Activated naive CD4-positive, alpha-beta T cell treated with anti-CD3 and anti-CD28 coated beads, Interleukin-2, amount 50 U/mL, for 24 hours (primary cell): ENCODE results near the gene DNAJB4.

Experiments used
- H3K27ac Mint-ChIP-seq: one replicate; pipeline ENCODE4 v1.8.0; 2021; ENCODE audit warnings: mild to moderate bottlenecking, mixed read lengths
- H3K27me3 Mint-ChIP-seq: one replicate; pipeline ENCODE4 v1.8.0; 2021; ENCODE audit warnings: mixed read lengths
- H3K36me3 Mint-ChIP-seq: one replicate; pipeline ENCODE4 v1.8.0; 2021; ENCODE audit warnings: mixed read lengths
- H3K4me1 Mint-ChIP-seq: one replicate; pipeline ENCODE4 v1.8.0; 2021; ENCODE audit warnings: mixed read lengths
- H3K4me3 Mint-ChIP-seq: one replicate; pipeline ENCODE4 v1.8.0; 2021; ENCODE audit warnings: mild to moderate bottlenecking, mixed read lengths
- H3K9me3 Mint-ChIP-seq: one replicate; pipeline ENCODE4 v1.8.0; 2021; ENCODE audit warnings: mixed read lengths

The DNAJB4 gene

GRCh38 chr1:78044796-78045562 is 40.2 kb downstream of the DNAJB4 start:
- peaks cover 2% of the 10 kb centered on the region for H3K36me3 Mint-ChIP-seq
- peak overlapping the region; percentile 63 for H3K4me3 Mint-ChIP-seq
- H3K9me3 Mint-ChIP-seq, result peaks cover 5% of the 10 kb centered on the region
- H3K4me1 Mint-ChIP-seq, result peaks cover 34% of the 10 kb centered on the region
- H3K27ac Mint-ChIP-seq, result no peak overlapping the region
- peaks cover 34% of the 10 kb centered on the region for H3K27me3 Mint-ChIP-seq

DNA sequence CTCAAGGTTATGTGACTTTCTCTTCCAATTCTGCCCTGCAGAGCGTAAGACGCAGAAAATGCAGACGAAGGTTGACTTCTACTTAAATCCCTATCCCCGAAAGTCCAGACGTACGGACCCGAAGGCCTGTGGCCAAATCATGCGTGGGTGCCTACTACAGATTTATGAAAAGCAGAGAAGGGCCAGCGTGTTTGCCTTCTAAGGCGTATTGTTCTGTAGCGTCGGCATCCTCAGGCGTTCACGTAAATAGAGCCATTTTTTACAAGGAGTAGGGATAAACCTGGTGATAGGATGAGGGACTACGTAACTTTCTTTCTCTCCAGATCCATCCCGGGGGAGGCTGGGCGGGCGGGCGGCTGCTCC is 40.8 kb downstream of the DNAJB4 start:
- Mint-ChIP-seq H3K4me1 (peaks cover 29% of the 10 kb centered on the region), H3K36me3 (no peaks in the 10 kb centered on the region), H3K27me3 (peaks cover 35% of the 10 kb centered on the region), H3K4me3 (peak overlapping the region; percentile 63), H3K9me3 (peaks cover 1% of the 10 kb centered on the region), H3K27ac (no peak overlapping the region)

GRCh38 chr1:78045926-78046778 is 41.4 kb downstream of the DNAJB4 start, which contains the start of gene GIPC2:
GIPC2 (plus strand) TSS chr1:78045966; CDS start chr1:78046095, 129 bp downstream.
- Mint-ChIP-seq H3K27me3 (peaks cover 35% of the 10 kb centered on the region), H3K36me3 (no peaks in the 10 kb centered on the region), H3K27ac (no peak within 1 kb of the TSS), H3K4me3 (peak within 1 kb of the TSS; percentile 74), H3K4me1 (peaks cover 23% of the 10 kb centered on the region), H3K9me3 (no peaks in the 10 kb centered on the region)

- Mint-ChIP-seq H3K9me3 (no peaks in the 10 kb centered on the region), H3K36me3 (no peaks in the 10 kb centered on the region), H3K4me3 (peak overlapping the region; percentile 74), H3K27ac (no peak overlapping the region), H3K4me1 (peaks cover 19% of the 10 kb centered on the region), H3K27me3 (peaks cover 35% of the 10 kb centered on the region)
Observed at GRCh38 chr1:78047106-78047505, 42.4 kb downstream of the DNAJB4 start.

DNA sequence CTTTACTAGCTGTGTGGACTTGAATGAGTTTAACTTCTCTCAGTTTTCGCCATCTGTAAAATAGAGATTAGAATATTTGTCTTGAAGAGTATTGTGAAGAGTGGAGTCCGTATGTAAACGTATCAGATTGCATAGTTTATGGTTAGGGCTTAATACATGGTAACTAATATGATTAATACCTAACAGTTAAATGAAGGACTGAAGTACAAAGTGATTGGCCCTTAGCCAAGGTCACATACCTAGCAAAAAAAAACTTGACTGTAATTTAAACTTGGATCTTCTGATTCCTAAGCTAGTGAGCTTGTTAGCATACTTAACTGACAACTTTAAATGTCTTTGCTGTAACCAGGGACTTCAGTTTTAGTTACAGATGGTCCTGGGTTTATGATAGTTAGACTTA is 42.9 kb downstream of the DNAJB4 start:
- Mint-ChIP-seq H3K27ac (no peak overlapping the region), H3K4me3 (no peak overlapping the region), H3K36me3 (no peaks in the 10 kb centered on the region), H3K4me1 (peaks cover 19% of the 10 kb centered on the region), H3K9me3 (no peaks in the 10 kb centered on the region), H3K27me3 (peaks cover 35% of the 10 kb centered on the region)

GRCh38 chr1:78048446-78048845 is 43.7 kb downstream of the DNAJB4 start:
- Mint-ChIP-seq H3K4me3 (no peak overlapping the region), H3K4me1 (peaks cover 19% of the 10 kb centered on the region), H3K36me3 (no peaks in the 10 kb centered on the region), H3K27me3 (peaks cover 35% of the 10 kb centered on the region), H3K9me3 (no peaks in the 10 kb centered on the region), H3K27ac (no peak overlapping the region)

DNA sequence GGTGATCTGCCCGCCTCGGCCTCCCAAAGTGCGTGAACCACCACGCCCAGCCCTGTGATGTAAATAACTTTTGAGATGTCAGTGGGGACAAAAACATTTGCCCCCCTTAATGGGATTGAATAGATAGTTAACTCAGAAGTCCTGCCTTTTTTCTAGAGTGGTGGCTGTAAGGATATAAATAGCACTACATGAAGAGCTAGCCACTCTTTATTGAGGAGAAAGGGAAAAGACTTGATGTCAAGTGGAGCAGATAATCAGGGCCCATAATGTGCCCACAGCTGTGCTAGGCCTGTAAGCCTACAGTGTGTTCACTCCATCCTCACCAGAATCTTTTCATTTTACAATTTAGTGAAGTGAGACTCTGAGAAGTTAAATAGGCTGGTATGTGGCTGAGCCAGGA is 44.7 kb downstream of the DNAJB4 start:
- Mint-ChIP-seq H3K27me3 (peaks cover 35% of the 10 kb centered on the region), H3K9me3 (no peaks in the 10 kb centered on the region), H3K4me1 (peaks cover 19% of the 10 kb centered on the region), H3K27ac (no peak overlapping the region), H3K4me3 (no peak overlapping the region), H3K36me3 (no peaks in the 10 kb centered on the region)

- H3K27ac Mint-ChIP-seq, result no peak overlapping the region
- peaks cover 11% of the 10 kb centered on the region for H3K4me1 Mint-ChIP-seq
- no peak overlapping the region for H3K4me3 Mint-ChIP-seq
- H3K27me3 Mint-ChIP-seq, result peaks cover 25% of the 10 kb centered on the region
- H3K9me3 Mint-ChIP-seq, result no peaks in the 10 kb centered on the region
- H3K36me3 Mint-ChIP-seq, result no peaks in the 10 kb centered on the region
Observed at GRCh38 chr1:78051005-78051404, 46.3 kb downstream of the DNAJB4 start.

- Mint-ChIP-seq H3K4me1 (peaks cover 4% of the 10 kb centered on the region), H3K27ac (no peak overlapping the region), H3K36me3 (no peaks in the 10 kb centered on the region), H3K9me3 (no peaks in the 10 kb centered on the region), H3K27me3 (peaks cover 10% of the 10 kb centered on the region), H3K4me3 (no peak overlapping the region)
Observed at GRCh38 chr1:78052685-78053405, 48.1 kb downstream of the DNAJB4 start.

DNA sequence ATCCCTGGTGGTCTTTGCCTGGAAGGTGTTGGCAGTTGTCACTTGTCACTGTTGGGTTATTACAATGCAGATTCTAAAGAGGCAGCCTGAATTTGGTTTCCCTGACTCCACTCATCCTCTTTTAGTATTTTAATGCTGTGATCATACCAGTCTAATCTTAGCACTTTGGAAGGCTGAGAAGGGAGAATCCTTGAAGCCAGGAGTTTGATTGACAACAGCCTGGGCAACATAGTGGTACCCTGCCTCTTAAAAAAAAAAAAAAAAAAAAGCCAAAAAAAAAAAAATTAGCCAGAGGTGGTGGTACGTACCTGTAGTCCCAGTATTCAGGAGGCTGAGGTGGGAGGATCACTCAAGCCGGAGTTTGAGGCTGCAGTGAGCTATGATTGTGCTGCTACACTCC is 48.8 kb downstream of the DNAJB4 start:
- H3K27me3 Mint-ChIP-seq, result peaks cover 9% of the 10 kb centered on the region
- no peaks in the 10 kb centered on the region for H3K36me3 Mint-ChIP-seq
- no peak overlapping the region for H3K4me3 Mint-ChIP-seq
- H3K27ac Mint-ChIP-seq, result no peak overlapping the region
- no peaks in the 10 kb centered on the region for H3K9me3 Mint-ChIP-seq
- H3K4me1 Mint-ChIP-seq, result peaks cover 3% of the 10 kb centered on the region

GRCh38 chr1:78054559-78054958 is 49.8 kb downstream of the DNAJB4 start:
- Mint-ChIP-seq H3K36me3 (no peaks in the 10 kb centered on the region), H3K27ac (no peak overlapping the region), H3K9me3 (no peaks in the 10 kb centered on the region), H3K27me3 (peaks cover 5% of the 10 kb centered on the region), H3K4me1 (no peaks in the 10 kb centered on the region), H3K4me3 (no peak overlapping the region)

DNA sequence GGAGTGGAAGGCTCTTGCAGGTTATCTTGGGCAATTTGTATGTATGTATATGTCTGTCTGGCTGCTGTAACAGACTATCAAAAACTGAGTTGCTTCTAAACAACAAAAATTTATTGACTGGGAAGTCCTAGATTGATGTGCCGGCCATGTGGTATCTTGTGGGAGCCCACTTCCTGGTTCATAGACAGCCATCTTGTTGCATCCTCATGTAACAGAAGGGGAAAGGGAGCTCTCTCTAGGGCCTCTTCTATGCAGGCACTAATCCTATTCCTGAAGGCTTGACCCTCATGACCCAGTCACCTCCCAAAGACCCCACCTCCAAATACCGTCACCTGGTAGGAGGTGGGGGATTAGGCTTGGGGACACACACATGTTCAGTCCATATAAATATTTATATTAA is 50.2 kb downstream of the DNAJB4 start:
- Mint-ChIP-seq H3K36me3 (no peaks in the 10 kb centered on the region), H3K27ac (no peak overlapping the region), H3K9me3 (no peaks in the 10 kb centered on the region), H3K4me1 (no peaks in the 10 kb centered on the region), H3K4me3 (no peak overlapping the region), H3K27me3 (peaks cover 5% of the 10 kb centered on the region)

- Mint-ChIP-seq H3K4me3 (no peak overlapping the region), H3K27ac (no peak overlapping the region), H3K4me1 (no peaks in the 10 kb centered on the region), H3K36me3 (no peaks in the 10 kb centered on the region), H3K9me3 (no peaks in the 10 kb centered on the region), H3K27me3 (peaks cover 4% of the 10 kb centered on the region)
Observed at GRCh38 chr1:78055565-78056132, 50.9 kb downstream of the DNAJB4 start.

DNA sequence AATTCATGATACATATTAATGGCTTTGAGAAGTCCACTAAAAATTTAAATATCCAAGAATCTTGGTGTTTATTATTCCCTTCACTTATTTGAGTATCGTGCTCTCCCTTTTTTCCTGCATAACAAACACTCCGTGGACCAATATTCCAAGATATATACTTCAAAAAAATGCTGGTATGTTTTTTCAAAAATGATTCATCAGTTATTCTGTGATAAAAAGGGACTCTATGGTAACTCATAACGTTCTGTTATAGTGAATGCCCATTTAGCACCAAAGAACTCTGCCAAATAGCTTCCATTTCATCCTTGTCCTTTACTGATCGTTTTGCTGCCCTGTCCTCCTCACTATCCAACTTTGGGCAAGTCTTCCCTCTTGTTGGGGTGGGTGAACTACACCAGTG is 53.9 kb downstream of the DNAJB4 start:
- no peaks in the 10 kb centered on the region for H3K9me3 Mint-ChIP-seq
- H3K4me3 Mint-ChIP-seq, result no peak overlapping the region
- no peak overlapping the region for H3K27ac Mint-ChIP-seq
- H3K4me1 Mint-ChIP-seq, result no peaks in the 10 kb centered on the region
- H3K36me3 Mint-ChIP-seq, result no peaks in the 10 kb centered on the region
- peaks cover 4% of the 10 kb centered on the region for H3K27me3 Mint-ChIP-seq

GRCh38 chr1:78060857-78061563 is 56.3 kb downstream of the DNAJB4 start:
- H3K36me3 Mint-ChIP-seq, result no peaks in the 10 kb centered on the region
- H3K9me3 Mint-ChIP-seq, result no peaks in the 10 kb centered on the region
- no peak overlapping the region for H3K27ac Mint-ChIP-seq
- H3K4me1 Mint-ChIP-seq, result no peaks in the 10 kb centered on the region
- no peak overlapping the region for H3K4me3 Mint-ChIP-seq
- H3K27me3 Mint-ChIP-seq, result peaks cover 4% of the 10 kb centered on the region
